HG02852 (cell line): ENCODE results near the gene SYK.
A peak's percentile ranks its signal among the peaks of the same experiment; 100 is the strongest.
"Not testable (repeated sequence)": the region's sequence is repeated elsewhere in the genome, so short reads cannot be mapped to it uniquely, and the experiment has no call there.

Experiments used
- ATAC-seq: cut with Tn5 transposase; IDR thresholded peaks from one replicate; pipeline ENCODE4 v1.9.1; 2021; ENCODE audit warnings: mild to moderate bottlenecking, moderate library complexity; ENCODE audit not compliant: unreplicated experiment

SYK gene

DNA sequence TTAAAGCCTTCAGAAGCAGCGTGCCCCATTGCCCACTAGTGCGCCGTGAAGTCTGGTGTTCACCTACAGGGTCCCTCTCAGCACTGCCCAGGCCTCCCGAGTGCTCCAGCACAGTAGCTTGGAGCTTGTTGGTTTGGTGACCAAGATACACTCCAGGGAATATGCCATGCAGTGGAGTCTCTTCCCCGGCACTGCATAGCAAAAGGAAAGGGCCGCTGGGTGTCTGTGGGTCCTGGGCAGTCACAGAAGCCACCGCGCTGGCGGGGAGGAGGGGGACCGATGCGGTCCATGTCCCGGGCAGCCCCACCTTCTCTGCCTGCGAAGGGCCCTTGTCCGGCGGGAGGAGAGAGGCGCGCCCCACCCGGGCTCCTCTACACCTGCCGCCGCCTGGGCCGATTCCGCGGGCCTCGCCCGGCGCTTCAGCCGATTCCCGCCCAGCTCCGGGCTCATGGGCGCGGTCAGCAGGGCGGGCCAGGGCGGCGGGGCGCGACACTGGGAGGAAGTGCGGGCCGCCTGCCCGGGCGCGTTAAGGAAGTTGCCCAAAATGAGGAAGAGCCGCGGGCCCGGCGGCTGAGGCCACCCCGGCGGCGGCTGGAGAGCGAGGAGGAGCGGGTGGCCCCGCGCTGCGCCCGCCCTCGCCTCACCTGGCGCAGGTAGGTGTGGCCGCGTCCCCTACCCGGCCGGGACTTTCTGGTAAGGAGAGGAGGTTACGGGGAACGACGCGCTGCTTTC is at the start of gene SYK:
TSS of gene SYK (plus strand) at position 579 of the 732 bp plus-strand sequence. CDS start 42,080 bp downstream, outside the sequence.
- ATAC-seq = peak; percentile 54

GRCh38 chr9:90755514-90756371 is 45.9 kb upstream of the SYK start:
- ATAC-seq = not testable (repeated sequence)

DNA sequence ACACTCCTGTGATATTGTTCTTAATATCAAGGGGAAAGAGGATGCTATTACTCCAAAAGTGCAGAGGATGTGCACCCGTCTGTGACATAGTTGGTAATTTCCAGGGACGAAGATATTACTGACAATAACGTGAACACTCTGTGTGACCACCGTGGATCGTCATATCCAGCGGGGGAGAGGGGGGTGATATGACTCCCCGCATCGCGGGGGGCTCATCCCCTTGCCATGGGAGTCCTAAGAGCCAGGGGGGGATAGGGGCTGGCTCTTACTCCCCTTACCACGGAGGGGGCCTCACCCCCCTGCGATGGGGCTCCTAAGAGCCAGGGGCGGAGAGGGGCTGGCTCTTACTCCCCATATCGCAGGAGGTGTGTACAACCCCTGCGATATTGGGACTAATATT is 41.0 kb upstream of the SYK start:
- ATAC-seq = not testable (repeated sequence)

- ATAC-seq = no peak
Measured at GRCh38 chr9:90766731-90767130, 34.9 kb upstream of the SYK start.

DNA sequence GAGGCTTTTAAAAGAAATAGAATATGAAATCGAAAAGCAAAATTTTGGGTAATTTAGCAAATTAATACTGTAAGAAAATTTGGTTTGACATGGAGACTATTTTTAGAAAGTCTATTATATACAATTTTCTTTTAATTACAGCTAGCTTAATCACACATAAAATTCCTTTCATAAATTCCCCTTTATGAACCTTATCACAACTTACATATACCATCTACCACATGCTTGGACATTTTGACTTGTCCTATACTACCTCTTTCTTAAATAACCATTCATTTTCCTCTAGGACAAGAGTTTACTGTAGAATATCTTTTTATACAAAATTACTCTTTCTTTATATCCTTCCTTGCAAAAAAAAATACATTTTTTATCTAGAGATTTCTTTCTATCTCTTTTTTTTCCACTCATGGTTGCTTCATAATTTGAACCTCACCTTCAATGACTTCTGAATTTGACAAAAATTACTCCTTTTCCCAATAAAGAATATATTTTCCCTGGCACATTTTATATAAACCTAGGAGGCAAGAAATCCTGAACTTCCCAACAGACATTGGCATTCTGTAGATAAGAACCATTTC is 34.0 kb upstream of the SYK start:
- no peak for ATAC-seq

DNA sequence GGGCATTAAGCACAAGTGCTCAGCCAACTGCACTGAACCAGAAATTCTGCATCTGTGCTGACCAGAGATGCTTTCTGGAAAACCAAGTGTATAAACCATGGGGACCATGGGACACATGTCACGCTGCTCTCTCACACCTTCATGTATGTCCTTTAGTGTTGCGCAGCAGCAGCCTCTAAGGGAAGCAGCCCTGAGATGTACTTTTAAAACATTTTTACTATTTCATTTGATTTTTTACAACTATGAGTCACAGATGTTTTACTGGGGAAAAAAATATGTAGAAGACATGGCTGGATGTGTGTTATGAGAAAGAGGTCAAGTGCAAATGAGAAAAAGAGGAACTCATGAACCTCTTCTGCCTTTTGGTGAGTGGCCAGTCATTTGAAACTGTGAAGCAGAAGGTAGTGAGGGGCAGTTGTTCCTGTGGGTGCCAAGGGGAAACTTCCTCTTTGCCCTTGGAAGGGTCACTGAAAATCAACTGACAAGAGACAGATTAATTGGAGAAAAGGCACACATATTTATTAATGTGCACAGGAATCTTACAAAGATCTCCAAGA is 31.4 kb upstream of the SYK start:
- no peak for ATAC-seq

DNA sequence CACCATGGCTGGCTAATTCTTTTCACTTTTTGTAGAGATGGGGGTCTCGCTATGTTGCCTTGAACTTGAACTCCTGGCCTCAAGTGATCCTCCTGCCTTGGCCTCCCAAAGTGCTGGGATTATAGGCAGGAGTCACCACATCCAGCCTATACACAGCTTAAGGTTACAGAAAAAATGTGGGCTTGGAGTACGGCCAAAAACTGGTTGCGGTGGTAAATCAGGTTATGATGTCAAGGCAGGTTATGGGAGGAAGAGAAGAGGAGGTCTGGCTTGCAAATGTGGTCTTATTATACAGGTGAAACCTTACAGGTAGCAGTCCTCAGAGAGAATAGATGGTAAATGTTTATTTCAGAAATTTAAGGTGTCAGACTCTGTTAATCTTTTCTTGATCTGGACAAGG is 30.7 kb upstream of the SYK start:
- ATAC-seq = no peak

GRCh38 chr9:90772386-90772785 is 29.2 kb upstream of the SYK start:
- ATAC-seq = no peak

DNA sequence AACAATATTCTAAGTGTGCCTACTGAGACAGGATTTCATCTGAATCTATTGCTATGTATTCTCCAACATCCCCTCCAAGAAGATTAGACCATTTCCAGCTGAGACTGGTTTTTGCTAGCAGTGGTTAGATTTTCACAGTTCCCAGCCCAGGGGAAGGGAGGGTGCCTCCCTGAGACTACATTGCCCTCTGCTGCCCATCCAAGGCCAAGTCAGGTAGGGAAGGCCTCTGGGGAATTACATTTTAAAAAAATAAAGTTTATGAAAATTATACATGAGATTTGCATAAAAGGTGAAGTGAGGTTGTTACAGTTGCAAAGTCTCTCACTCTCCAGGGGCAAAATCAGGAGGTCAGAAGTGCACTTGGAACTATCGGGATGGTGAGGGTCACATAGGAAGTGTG is 28.0 kb upstream of the SYK start:
- ATAC-seq = no peak

DNA sequence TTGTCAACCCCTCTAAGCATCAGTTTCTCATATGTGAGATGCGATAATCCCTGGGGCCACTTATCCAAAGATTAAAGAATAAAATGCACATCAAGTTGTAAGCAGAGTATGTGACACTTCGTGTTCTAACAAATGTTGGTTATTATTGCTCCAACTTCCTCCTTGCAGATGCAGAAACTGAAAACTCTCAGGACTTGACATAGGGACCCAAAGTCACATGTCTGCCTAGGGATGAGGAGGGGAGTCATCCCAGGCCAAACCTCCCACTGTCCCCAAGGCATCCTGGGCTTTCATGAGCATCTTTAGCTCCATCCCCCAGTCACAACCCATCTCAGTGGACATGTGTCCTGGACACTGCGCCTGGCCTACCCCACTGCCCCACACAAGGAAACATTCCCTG is 27.5 kb upstream of the SYK start:
- ATAC-seq = no peak

- peak; percentile 85 for ATAC-seq
Measured at GRCh38 chr9:90774682-90775081, 26.9 kb upstream of the SYK start.

GRCh38 chr9:90775657-90776056 is 26.0 kb upstream of the SYK start:
- no peak for ATAC-seq

DNA sequence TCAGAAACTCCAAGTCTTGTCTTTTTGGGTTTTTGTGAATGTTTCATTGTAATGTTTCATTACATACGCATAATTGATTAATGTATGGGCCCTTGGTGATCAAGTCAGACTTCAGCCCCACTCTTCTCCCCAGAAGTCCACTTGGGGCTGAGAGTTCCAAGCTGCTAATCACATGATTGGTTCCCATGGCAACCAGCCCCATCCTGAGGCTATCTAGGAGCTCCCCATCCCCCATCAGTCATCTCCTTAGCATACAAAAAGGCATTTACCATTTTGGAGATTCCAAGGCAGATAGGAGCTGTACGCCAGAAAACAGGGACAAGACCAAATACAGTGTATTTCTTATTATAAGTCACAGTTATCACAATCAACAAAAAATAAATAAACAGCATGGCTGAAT is 22.9 kb upstream of the SYK start:
- ATAC-seq = no peak

- no peak for ATAC-seq
Measured at GRCh38 chr9:90783552-90783951, 18.1 kb upstream of the SYK start.

DNA sequence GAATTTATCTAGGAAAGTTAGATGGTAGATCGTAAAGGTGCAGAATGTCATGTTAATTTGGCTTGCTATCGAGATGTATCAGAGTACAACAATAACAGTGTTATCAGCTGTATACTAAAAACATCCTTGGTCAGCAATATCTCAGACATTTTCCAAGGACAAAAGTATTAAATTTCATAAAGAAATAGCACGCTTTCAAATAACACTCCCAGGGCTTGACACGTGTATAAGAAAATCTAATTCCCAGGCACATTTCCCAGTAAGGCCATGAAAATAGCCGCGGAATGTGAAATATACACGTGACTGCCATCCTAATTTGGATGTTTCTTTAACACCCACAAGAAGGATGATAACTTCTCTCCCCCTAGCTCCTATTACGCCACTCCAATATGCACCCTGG is 17.7 kb upstream of the SYK start:
- no peak for ATAC-seq

- no peak for ATAC-seq
Measured at GRCh38 chr9:90787771-90788460, 13.7 kb upstream of the SYK start.

DNA sequence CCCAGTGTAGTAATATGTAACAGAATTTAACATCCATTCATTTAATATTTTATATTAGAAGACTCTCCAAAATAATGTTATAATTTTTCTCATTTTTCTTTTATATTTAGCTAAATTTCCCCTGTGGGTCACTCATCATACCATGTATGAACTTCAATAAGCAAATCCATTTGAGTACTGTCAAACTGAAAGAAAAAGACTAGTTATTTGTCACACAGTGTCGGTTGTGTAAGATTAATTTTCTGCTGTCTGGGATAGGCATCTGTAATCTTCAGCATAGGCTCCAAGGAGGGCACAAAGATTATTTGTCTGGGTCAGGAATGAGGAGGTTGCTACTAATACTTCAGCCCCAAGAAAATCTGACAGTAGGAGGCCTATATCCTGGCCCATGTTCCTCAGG is 13.1 kb upstream of the SYK start:
- not testable (repeated sequence) for ATAC-seq

DNA sequence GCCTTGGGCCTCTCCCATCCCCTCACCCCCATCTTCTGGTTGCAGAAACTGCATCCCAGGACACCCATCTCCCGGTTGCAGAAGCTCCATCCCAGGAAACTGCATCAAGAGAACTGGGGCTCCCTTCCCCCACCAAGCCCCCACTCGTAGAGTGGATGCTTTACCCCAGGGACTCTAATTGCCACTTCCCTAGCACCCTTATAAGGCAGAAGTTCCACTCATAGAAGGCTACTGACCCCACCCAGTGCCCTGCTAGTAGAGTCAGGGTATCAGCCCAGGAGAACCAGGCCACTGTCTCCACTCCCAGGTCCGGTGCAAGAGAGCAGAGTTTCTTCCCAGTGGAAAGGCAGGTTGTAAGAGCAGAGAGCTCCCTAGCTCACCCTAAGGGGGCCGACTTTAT is 12.2 kb upstream of the SYK start:
- ATAC-seq = no peak

DNA sequence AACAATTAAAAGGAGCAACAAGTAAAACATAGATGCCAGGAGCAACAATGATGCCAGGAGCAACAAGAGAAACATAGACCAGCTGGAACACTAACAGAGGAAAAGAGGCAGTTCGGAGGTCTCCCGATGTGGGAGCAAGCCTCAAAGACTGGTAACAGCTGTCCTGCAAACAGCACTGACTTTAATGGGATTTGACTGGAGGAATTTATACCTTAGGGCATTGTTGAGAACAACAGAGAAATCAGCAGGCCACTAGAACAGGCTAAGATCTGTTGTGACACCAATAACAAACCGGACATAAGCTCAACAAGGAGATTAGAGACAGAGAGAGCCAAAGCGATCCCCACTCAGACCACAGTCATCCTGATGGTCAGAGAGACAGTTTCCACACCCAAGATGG is 11.8 kb upstream of the SYK start:
- no peak for ATAC-seq

DNA sequence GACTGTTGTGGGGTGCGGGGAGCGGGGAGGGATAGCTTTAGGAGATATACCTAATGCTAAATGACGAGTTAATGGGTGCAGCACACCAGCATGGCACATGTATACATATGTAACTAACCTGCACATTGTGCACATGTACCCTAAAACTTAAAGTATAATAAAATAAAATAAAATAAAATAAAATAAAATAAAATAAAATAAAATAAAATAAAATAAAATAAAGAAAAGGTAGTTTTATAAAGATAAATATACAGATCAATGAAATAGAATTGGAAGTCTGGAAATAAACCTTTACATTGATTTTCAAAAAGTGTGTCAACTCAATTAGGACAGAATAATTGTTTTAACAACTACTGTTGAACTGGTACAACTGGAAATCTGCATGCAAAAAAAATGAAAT is 8.6 kb upstream of the SYK start:
- not testable (repeated sequence) for ATAC-seq

DNA sequence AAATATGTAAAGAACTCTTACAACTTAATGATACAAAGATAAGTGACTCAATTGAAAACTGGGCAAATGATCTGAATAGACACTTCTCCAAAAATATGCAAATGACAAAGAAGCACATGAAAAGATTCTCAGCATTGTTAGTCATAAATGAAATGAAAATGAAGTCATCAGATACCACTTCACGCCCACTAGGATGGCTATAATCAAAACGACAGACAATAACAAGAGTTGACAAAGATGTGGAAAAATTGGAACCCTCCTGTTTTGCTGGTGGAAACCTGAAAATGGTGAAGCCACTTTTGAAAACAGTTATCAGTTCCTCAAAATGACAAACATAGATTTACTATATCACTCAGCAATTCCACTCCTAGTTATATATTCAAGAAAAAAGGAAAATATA is 7.9 kb upstream of the SYK start:
- ATAC-seq = no peak
